H1 (cell line): ENCODE measurements around the gene PRLHR.

Experiments used
- CEBPB ChIP-seq: IDR thresholded peaks from 2 replicates; pipeline ENCODE4 v1.6.1; 2012; ENCODE audit warnings: low read depth, low read length
- CTCF ChIP-seq, 3 experiments: IDR thresholded peaks; 1 replicate in 2 of 3; 2 replicates in 1 of 3; pipeline versions ENCODE4 v1.5.1 to v1.6.1; 2011; ENCODE audit warnings: low read length in 3 of 3, mild to moderate bottlenecking in 3 of 3, inconsistent platforms in 2 of 3, low read depth in 1 of 3, moderate library complexity in 1 of 3; ENCODE audit not compliant: insufficient read depth in 1 of 3; ENCODE audit errors: control extremely low read depth in 1 of 3
- RAD21 ChIP-seq, 2 experiments: IDR thresholded peaks in 1 of 2; conservative IDR thresholded peaks in 1 of 2; 2 replicates each; pipeline ENCODE4 v1.6.1; 2011; ENCODE audit warnings: low read depth in 2 of 2, low read length in 2 of 2, improper control_type of control experiment in 1 of 2, inconsistent platforms in 1 of 2, mild to moderate bottlenecking in 1 of 2, moderate library complexity in 1 of 2
- SIN3A ChIP-seq, 2 experiments: IDR thresholded peaks in 1 of 2; conservative IDR thresholded peaks in 1 of 2; 2 replicates each; pipeline ENCODE4 v1.6.1; 2011 to 2012; ENCODE audit warnings: low read length in 2 of 2, improper control_type of control experiment in 1 of 2, low read depth in 1 of 2, mild to moderate bottlenecking in 1 of 2

- no peak for TF ChIP-seq CEBPB
- TF ChIP-seq RAD21 (IDR thresholded peaks at IDR 0.05 in 1 of 2, conservative IDR thresholded peaks at IDR 0.05 in 1 of 2; ENCODE audit: low read depth in 2 of 2, low read length in 2 of 2), result no peak
- TF ChIP-seq SIN3A (conservative IDR thresholded peaks at IDR 0.05 in 1 of 2, IDR thresholded peaks at IDR 0.05 in 1 of 2; ENCODE audit: low read depth in 1 of 2, low read length in 2 of 2), result no peak
- TF ChIP-seq CTCF (IDR thresholded peaks at IDR 0.05; ENCODE audit: control extremely low read depth in 1 of 3, insufficient read depth in 1 of 3, low read depth in 1 of 3, low read length in 3 of 3), result no peak
Measured at GRCh38 chr10:118542205-118542604, 53.2 kb downstream of the PRLHR start.
